Measurements from ENCODE around the gene CCDC185. TPM values are rescaled to one million over a fixed set of nuclear protein-coding genes. Genes with fewer than 3 reads are reported as not detected.

CCDC185 gene
- polyA plus RNA-seq, 3 donors from 2014 or later: not detected

GRCh38 chr1:223426936-223427335 is 33.7 kb downstream of the CCDC185 start:
- Mint-ChIP-seq H3K4me3 (no peak overlapping the region), H3K27me3 (ENCODE audit: low read depth in 3 of 3) (peaks cover 0 to 7% (median 3%) of the 10 kb centered on the region in 3 donors), H3K4me1 (no peaks in the 10 kb centered on the region), H3K27ac (no peak overlapping the region), H3K9me3 (peaks cover 0 to 2% (median 0%) of the 10 kb centered on the region in 6 donors), H3K36me3 (no peaks in the 10 kb centered on the region)
- DNase-seq: no peak

GRCh38 chr1:223429313-223429731 is 36.1 kb downstream of the CCDC185 start:
- Mint-ChIP-seq H3K27me3 (ENCODE audit: low read depth in 3 of 3) (peaks cover 3 to 7% (median 3%) of the 10 kb centered on the region in 3 donors), H3K9me3 (peaks cover 0 to 2% (median 0%) of the 10 kb centered on the region in 6 donors), H3K36me3 (no peaks in the 10 kb centered on the region), H3K27ac (no peak overlapping the region), H3K4me1 (no peaks in the 10 kb centered on the region), H3K4me3 (no peak overlapping the region)
- DNase-seq: no peak

DNA sequence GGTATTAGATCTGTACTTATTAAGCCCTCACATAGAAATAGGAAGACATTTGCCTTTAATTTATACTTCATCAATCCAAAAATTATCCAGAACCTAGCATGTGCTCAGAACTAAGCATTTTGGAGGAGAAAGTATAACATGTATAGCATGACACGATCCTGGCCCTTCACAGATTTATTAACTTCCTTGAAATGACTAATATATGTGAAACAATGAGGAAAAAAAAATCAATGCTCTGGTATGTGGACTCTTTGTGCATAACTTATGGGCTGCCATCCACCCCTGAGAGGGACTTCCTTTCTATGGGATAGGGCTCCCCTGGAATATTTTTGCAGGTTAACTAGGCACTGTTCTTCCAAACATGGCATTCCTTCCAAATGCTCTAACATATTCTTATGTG is 36.6 kb downstream of the CCDC185 start:
- Mint-ChIP-seq H3K27me3 (ENCODE audit: low read depth in 3 of 3) (peaks cover 3 to 7% (median 3%) of the 10 kb centered on the region in 3 donors), H3K4me3 (no peak overlapping the region), H3K27ac (no peak overlapping the region), H3K4me1 (no peaks in the 10 kb centered on the region), H3K9me3 (peaks cover 0 to 2% (median 0%) of the 10 kb centered on the region in 6 donors), H3K36me3 (no peaks in the 10 kb centered on the region)
- no peak for DNase-seq

- H3K27me3 Mint-ChIP-seq (ENCODE audit: low read depth in 3 of 3): peaks cover 3 to 7% (median 3%) of the 10 kb centered on the region in 3 donors
- H3K4me3 Mint-ChIP-seq: no peak overlapping the region
- H3K27ac Mint-ChIP-seq: no peak overlapping the region
- H3K36me3 Mint-ChIP-seq: no peaks in the 10 kb centered on the region
- DNase-seq: no peak
- H3K9me3 Mint-ChIP-seq: peaks cover 0 to 2% (median 0%) of the 10 kb centered on the region in 6 donors
- no peaks in the 10 kb centered on the region for H3K4me1 Mint-ChIP-seq
Observed at GRCh38 chr1:223430236-223430635, 37.0 kb downstream of the CCDC185 start.

DNA sequence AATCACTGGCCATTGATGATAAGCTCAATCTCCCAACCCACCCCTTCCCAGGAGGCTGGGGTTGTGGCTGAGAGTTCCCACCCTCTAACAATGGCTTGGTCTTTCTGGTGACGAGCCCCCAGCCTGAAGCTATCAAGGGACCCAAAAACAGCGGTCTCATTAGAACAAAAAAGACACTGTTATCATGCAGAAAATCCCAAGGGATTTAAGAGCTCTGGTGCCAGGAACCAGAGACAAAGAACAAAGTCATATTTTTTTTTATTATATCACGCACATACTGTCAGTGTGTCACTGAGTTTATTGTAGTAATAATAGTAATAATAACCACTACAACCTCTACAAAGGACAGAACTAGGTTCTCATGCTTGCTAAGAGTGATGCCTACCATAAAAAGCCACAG is 43.9 kb downstream of the CCDC185 start:
- no peak for DNase-seq
- peaks cover under 1 to 8% (median 3%) of the 10 kb centered on the region in 3 donors for H3K27me3 Mint-ChIP-seq (ENCODE audit: low read depth in 3 of 3)
- no peaks in the 10 kb centered on the region for H3K4me1 Mint-ChIP-seq
- no peak overlapping the region for H3K4me3 Mint-ChIP-seq
- no peaks in the 10 kb centered on the region for H3K9me3 Mint-ChIP-seq
- H3K36me3 Mint-ChIP-seq: no peaks in the 10 kb centered on the region
- H3K27ac Mint-ChIP-seq: no peak overlapping the region

DNA sequence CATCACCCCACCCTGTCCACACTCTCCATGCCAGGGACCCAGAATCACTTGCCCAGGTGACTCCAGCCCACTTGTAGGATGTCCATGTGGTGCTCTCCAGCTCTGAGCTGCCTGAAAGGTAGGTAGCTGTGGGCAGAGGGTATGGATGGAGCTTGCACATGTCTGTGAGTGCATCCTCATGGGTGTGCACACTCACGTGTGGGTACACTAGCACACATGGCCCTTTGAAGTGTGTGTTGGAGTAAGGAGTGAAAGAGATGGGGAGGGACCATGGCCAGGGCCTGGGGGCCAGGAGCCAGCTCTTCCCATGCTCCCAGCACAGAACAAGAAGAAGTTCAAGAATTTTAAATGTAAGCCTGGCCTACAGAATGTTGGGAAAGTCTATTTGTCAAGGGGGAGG is 50.2 kb downstream of the CCDC185 start:
- no peak for DNase-seq
- H3K9me3 Mint-ChIP-seq: peaks cover 0 to 8% (median 2%) of the 10 kb centered on the region in 6 donors
- no peak overlapping the region for H3K4me3 Mint-ChIP-seq
- no peaks in the 10 kb centered on the region for H3K36me3 Mint-ChIP-seq
- no peaks in the 10 kb centered on the region for H3K4me1 Mint-ChIP-seq
- peaks cover 3 to 8% (median 5%) of the 10 kb centered on the region in 3 donors for H3K27me3 Mint-ChIP-seq (ENCODE audit: low read depth in 3 of 3)
- no peak overlapping the region for H3K27ac Mint-ChIP-seq

DNA sequence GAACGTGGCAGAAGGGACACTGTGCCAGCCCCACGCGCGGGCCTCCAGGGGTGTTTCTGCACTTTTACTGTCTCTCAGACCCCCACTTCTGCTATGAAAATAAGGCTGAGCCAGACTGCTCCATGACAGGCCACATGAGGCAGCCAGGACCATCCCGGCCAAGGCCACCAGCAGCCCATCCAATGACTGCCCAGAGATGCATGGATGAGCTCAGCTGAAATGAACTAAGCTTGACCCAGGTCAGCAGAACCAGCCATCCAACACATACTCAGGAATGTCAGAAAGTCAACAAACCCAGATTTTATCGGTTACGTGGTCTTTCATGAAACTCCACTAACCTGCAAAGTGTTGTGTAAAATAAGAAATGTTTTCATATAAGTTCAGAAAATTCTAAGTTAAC is 51.2 kb downstream of the CCDC185 start:
- Mint-ChIP-seq H3K4me1 (no peaks in the 10 kb centered on the region), H3K9me3 (peaks cover 0 to 8% (median 2%) of the 10 kb centered on the region in 6 donors), H3K27me3 (ENCODE audit: low read depth in 3 of 3) (peaks cover 3 to 6% (median 5%) of the 10 kb centered on the region in 3 donors), H3K27ac (no peak overlapping the region), H3K36me3 (no peaks in the 10 kb centered on the region), H3K4me3 (no peak overlapping the region)
- no peak for DNase-seq

Other genes with a start within 250 kb of the CCDC185 start
- not detected for gene SUSD4, start 29.2 kb upstream of the CCDC185 start, polyA plus RNA-seq

All from immature natural killer cell (primary cell).